ENCODE measurements around the gene ITGBL1. TPM values are rescaled to one million over a fixed set of nuclear protein-coding genes. Genes with fewer than 3 reads are reported as not detected.

ITGBL1 gene
- total and polyA plus RNA-seq, 2 of the 4 experiments (the other 2 are of a cell fraction) = 22.2 to 24.2 TPM

- Histone ChIP-seq H3K36me3 (ENCODE audit: control insufficient read depth, insufficient read depth, low read length) (no peaks in the 10 kb centered on the region), H3K23ac (ENCODE audit: low read depth, low read length) (no peak overlapping the region)
- POLR2A ChIA-PET (ENCODE audit: unreplicated experiment) = no interaction called here
These were observed 259.5 kb downstream of the ITGBL1 start for GRCh38 chr13:101712026-101712348.

More at GRCh38 chr13:101712026-101712348, 259.5 kb downstream of the ITGBL1 start:
- Histone ChIP-seq H2AK5ac (ENCODE audit: low read depth, low read length) (no peak overlapping the region), H3K9me3 (ENCODE audit: control insufficient read depth, insufficient read depth, low read length) (no peaks in the 10 kb centered on the region), H3K27me3 (ENCODE audit: control insufficient read depth, insufficient read depth, low read length) (no peaks in the 10 kb centered on the region), H4K20me1 (ENCODE audit: insufficient read depth, low read length) (no peaks in the 10 kb centered on the region), H3K4me3 (ENCODE audit: insufficient read depth, low read depth, low read length) (no peak overlapping the region), H2BK120ac (ENCODE audit: low read depth, low read length) (no peak overlapping the region), H3K9me1 (ENCODE audit: insufficient read depth, low read length) (no peaks in the 10 kb centered on the region), H3K4me1 (ENCODE audit: control insufficient read depth, insufficient read depth, low read length) (no peaks in the 10 kb centered on the region), H3K4me2 (ENCODE audit: low read depth, low read length) (no peak overlapping the region), H3K27ac (ENCODE audit: insufficient read depth, low read length) (no peak overlapping the region), H2BK5ac (ENCODE audit: low read depth, low read length, poor library complexity, severe bottlenecking) (no peak overlapping the region), H2AFZ (replicated peaks; ENCODE audit: low read length, poor library complexity) (no peak overlapping the region), H2BK20ac (ENCODE audit: low read depth, low read length) (no peak overlapping the region), H4K8ac (ENCODE audit: low read depth in 2 of 2, low read length in 2 of 2) (no peak overlapping the region), H4K91ac (ENCODE audit: insufficient read depth, low read depth, low read length) (no peak overlapping the region), H3K9ac (ENCODE audit: low read depth, low read length) (no peak overlapping the region), H2BK15ac (ENCODE audit: low read depth, low read length) (no peak overlapping the region), H3K79me1 (ENCODE audit: low read depth in 1 of 2, low read length in 2 of 2) (no peaks in the 10 kb centered on the region), H3K56ac (ENCODE audit: extremely low read depth, insufficient read depth, low read length) (no peak overlapping the region), H3K14ac (replicated peaks; ENCODE audit: low read depth, low read length) (no peak overlapping the region), H3K4ac (ENCODE audit: low read depth, low read length) (no peak overlapping the region), H3K18ac (ENCODE audit: low read depth, low read length) (no peak overlapping the region), H4K5ac (ENCODE audit: low read depth, low read length) (no peak overlapping the region), H2AK9ac (replicated peaks; ENCODE audit: low read depth, low read length, poor library complexity) (no peak overlapping the region)
- BruUV-seq (replicated peaks) = no TSS peak
- in situ Hi-C loops (cut with MboI; ENCODE audit: low sequenced_read_pairs) (no loop called here), dilution Hi-C loops (cut with HindIII; ENCODE audit: low sequenced_read_pairs, unreplicated experiment) (no loop called here), intact Hi-C loops (cut with micrococcal nuclease) (no loop called here)
- DNase-seq (no peak), ATAC-seq (ENCODE audit: low read depth) (no peak)
- CTCF ChIA-PET = no interaction called here
- WGBS, 2 experiments (ENCODE audit: extremely low coverage in 2 of 2, insufficient read length in 1 of 2) = 33% methylated on average over 1 of the region's 2 CpGs; no CpG with 5 or more reads in 1 of the 2 experiments
- no peak for TF ChIP-seq SMC3 (IDR thresholded peaks at IDR 0.05; ENCODE audit: low read depth, low read length)
- TF ChIP-seq MAZ (IDR thresholded peaks at IDR 0.05; ENCODE audit: borderline replicate concordance, low read depth, low read length) = no peak
- no peak for TF ChIP-seq CEBPB (IDR thresholded peaks at IDR 0.05; ENCODE audit: low read depth, low read length)
- no peak for TF ChIP-seq CHD1 (IDR thresholded peaks at IDR 0.05; ENCODE audit: low read depth, low read length)
- no peak for TF ChIP-seq NFE2L2 (IDR thresholded peaks at IDR 0.05; ENCODE audit: low read depth, low read length)
- no peak for TF ChIP-seq FOS (IDR thresholded peaks at IDR 0.05; ENCODE audit: low read depth, low read length)
- no peak for TF ChIP-seq RFX5 (IDR thresholded peaks at IDR 0.05; ENCODE audit: low read depth, low read length)
- no peak for TF ChIP-seq RCOR1 (IDR thresholded peaks at IDR 0.05; ENCODE audit: insufficient replicate concordance, low read length)
- no peak for TF ChIP-seq MAFK (IDR thresholded peaks at IDR 0.05; ENCODE audit: low read depth, low read length)
- no peak for TF ChIP-seq BHLHE40 (IDR thresholded peaks at IDR 0.05; ENCODE audit: low read depth, low read length)
- TF ChIP-seq, protein P1, sequence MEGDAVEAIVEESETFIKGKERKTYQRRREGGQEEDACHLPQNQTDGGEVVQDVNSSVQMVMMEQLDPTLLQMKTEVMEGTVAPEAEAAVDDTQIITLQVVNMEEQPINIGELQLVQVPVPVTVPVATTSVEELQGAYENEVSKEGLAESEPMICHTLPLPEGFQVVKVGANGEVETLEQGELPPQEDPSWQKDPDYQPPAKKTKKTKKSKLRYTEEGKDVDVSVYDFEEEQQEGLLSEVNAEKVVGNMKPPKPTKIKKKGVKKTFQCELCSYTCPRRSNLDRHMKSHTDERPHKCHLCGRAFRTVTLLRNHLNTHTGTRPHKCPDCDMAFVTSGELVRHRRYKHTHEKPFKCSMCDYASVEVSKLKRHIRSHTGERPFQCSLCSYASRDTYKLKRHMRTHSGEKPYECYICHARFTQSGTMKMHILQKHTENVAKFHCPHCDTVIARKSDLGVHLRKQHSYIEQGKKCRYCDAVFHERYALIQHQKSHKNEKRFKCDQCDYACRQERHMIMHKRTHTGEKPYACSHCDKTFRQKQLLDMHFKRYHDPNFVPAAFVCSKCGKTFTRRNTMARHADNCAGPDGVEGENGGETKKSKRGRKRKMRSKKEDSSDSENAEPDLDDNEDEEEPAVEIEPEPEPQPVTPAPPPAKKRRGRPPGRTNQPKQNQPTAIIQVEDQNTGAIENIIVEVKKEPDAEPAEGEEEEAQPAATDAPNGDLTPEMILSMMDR (conservative IDR thresholded peaks at IDR 0.05; ENCODE audit: low read depth, low read length) = no peak

Data from IMR-90 (cell line).